Fibroblast of lung (primary cell): ENCODE data around the gene P3R3URF. TPM values are rescaled to one million over a fixed set of nuclear protein-coding genes. Genes with fewer than 3 reads are reported as not detected.

Experiments
- DNase-seq, 2 donors: peaks; one replicate each; pipeline versions ENCODE4 v3.0.0 to v3.0.0-alpha.2; 2010; ENCODE audit warnings: low read depth in 2 of 2
- H2AFZ ChIP-seq: 2 replicates; pipeline ENCODE4 v1.5.1; 2012; ENCODE audit warnings: low read length, control low read depth, inconsistent platforms
- H3K27ac ChIP-seq: 2 replicates; pipeline ENCODE4 v1.5.1; 2011; ENCODE audit warnings: low read length, control low read depth; ENCODE audit not compliant: insufficient read depth
- H3K27me3 ChIP-seq: 2 replicates; pipeline ENCODE4 v1.5.1; 2011; ENCODE audit warnings: mild to moderate bottlenecking, low read length; ENCODE audit not compliant: control insufficient read depth, insufficient read depth
- H3K36me3 ChIP-seq: 2 replicates; pipeline ENCODE4 v1.5.1; 2011; ENCODE audit warnings: low read length; ENCODE audit not compliant: control insufficient read depth, insufficient read depth
- H3K4me1 ChIP-seq: 2 replicates; pipeline ENCODE4 v1.5.1; 2011; ENCODE audit warnings: low read length; ENCODE audit not compliant: control insufficient read depth, insufficient read depth; ENCODE audit errors: extremely low read depth
- H3K4me2 ChIP-seq: 2 replicates; pipeline ENCODE4 v1.5.1; 2011; ENCODE audit warnings: low read length, control low read depth; ENCODE audit not compliant: insufficient read depth; ENCODE audit errors: extremely low read depth
- H3K4me3 ChIP-seq, 4 experiments: fragments of 200-600 bp in 1 of 4; sonication (generic) in 1 of 4; replicated peaks in 1 of 4; 2 replicates each; pipeline ENCODE4 v1.5.1; 2011 to 2016; ENCODE audit warnings: low read length in 4 of 4, low read depth in 3 of 4, mild to moderate bottlenecking in 3 of 4, control low read depth in 2 of 4, inconsistent platforms in 1 of 4, mixed read lengths in 1 of 4; ENCODE audit not compliant: insufficient read depth in 1 of 4; ENCODE audit errors: control extremely low read depth in 1 of 4
- H3K79me2 ChIP-seq: 2 replicates; pipeline ENCODE4 v1.5.1; 2012; ENCODE audit warnings: mild to moderate bottlenecking, low read length, inconsistent platforms; ENCODE audit not compliant: control insufficient read depth, insufficient read depth
- H3K9ac ChIP-seq: 2 replicates; pipeline ENCODE4 v1.5.1; 2011; ENCODE audit warnings: mild to moderate bottlenecking, low read length, control low read depth; ENCODE audit not compliant: insufficient read depth
- H3K9me3 ChIP-seq: 2 replicates; pipeline ENCODE4 v1.5.1; 2012; ENCODE audit warnings: low read depth, low read length; ENCODE audit not compliant: control insufficient read depth, insufficient read depth
- H4K20me1 ChIP-seq: 2 replicates; pipeline ENCODE4 v1.5.1; 2011; ENCODE audit warnings: low read length; ENCODE audit not compliant: control insufficient read depth, insufficient read depth; ENCODE audit errors: extremely low read depth
- CTCF ChIP-seq, 2 donors: IDR thresholded peaks in 1 of 2; conservative IDR thresholded peaks in 1 of 2; 1 replicate in 1 of 2; 2 replicates in 1 of 2; pipeline ENCODE4 v1.5.1; 2011 to 2012; ENCODE audit warnings: low read length in 2 of 2, control low read depth in 1 of 2, inconsistent platforms in 1 of 2, low read depth in 1 of 2, mild to moderate bottlenecking in 1 of 2
- EZH2 ChIP-seq: IDR thresholded peaks from 2 replicates; pipeline ENCODE4 v1.5.1; 2012; ENCODE audit warnings: low read length, control low read depth, mild to moderate bottlenecking; ENCODE audit errors: missing control alignments
- polyA plus RNA-seq, 2 donors: library from polyadenylated mRNA; depleted of rRNA in 1 of 2; stranded (reverse) in 1 of 2; unstranded in 1 of 2; fragments of >200 nt; gene quantifications; 2 replicates each; pipeline ENCODE4 v1.2.1, GENCODE V29; 2011 to 2012; ENCODE audit warnings: missing spikeins in 1 of 2
- total RNA-seq: library from RNA; depleted of rRNA; stranded (reverse); fragments of >200 nt; gene quantifications from 2 replicates; pipeline ENCODE4 v1.2.1, GENCODE V29; 2014

The P3R3URF gene
- total and polyA plus RNA-seq, 2 donors (not counting 1 experiment from before 2014, with no cell fraction given): not detected

- peaks cover 10% of the 10 kb centered on the region for H3K36me3 ChIP-seq
- no peaks in the 10 kb centered on the region for H3K27me3 ChIP-seq
- peak overlapping the region in 3 of 4 experiments; percentile 11 to 91 (median 16) for H3K4me3 ChIP-seq
- peak overlapping the region; percentile 29 for H3K4me2 ChIP-seq
- no peak overlapping the region for H2AFZ ChIP-seq
- no peaks in the 10 kb centered on the region for H4K20me1 ChIP-seq
- no peak overlapping the region for H3K27ac ChIP-seq
- no peak for TF ChIP-seq CTCF (conservative IDR thresholded peaks at IDR 0.05 in 1 of 2, IDR thresholded peaks at IDR 0.05 in 1 of 2; ENCODE audit: low read depth in 1 of 2, low read length in 2 of 2)
- TF ChIP-seq EZH2: no peak
- no peaks in the 10 kb centered on the region for H3K9me3 ChIP-seq
- no peak for DNase-seq
- peaks cover 2% of the 10 kb centered on the region for H3K79me2 ChIP-seq
- H3K9ac ChIP-seq: no peak overlapping the region
- peaks cover 2% of the 10 kb centered on the region for H3K4me1 ChIP-seq
These were observed 23.0 kb upstream of the P3R3URF start for GRCh38 chr1:46199233-46199749.

GRCh38 chr1:46197964-46198811 lies 21.9 kb upstream of the P3R3URF start, which contains the start of gene POMGNT1:
POMGNT1 (minus strand) TSS chr1:46198434; CDS start chr1:46197821, 613 bp downstream.
- Histone ChIP-seq H3K4me1 (peaks cover 2% of the 10 kb centered on the region), H3K27me3 (no peaks in the 10 kb centered on the region), H3K79me2 (peaks cover 2% of the 10 kb centered on the region), H3K4me3 (peak within 1 kb of the TSS; percentile 80 to 91 (median 90)), H3K9ac (peak within 1 kb of the TSS; percentile 81), H3K4me2 (peak within 1 kb of the TSS; percentile 95), H3K9me3 (no peaks in the 10 kb centered on the region), H3K36me3 (peaks cover 12% of the 10 kb centered on the region), H2AFZ (peak within 1 kb of the TSS; percentile 98), H4K20me1 (no peaks in the 10 kb centered on the region), H3K27ac (peak within 1 kb of the TSS; percentile 48)
- TF ChIP-seq CTCF (conservative IDR thresholded peaks at IDR 0.05 in 1 of 2, IDR thresholded peaks at IDR 0.05 in 1 of 2; ENCODE audit: low read depth in 1 of 2, low read length in 2 of 2) (peak in 1 of 2 donors; percentile 18), EZH2 (no peak)
- peak; percentile 46 to 58 for DNase-seq

DNA sequence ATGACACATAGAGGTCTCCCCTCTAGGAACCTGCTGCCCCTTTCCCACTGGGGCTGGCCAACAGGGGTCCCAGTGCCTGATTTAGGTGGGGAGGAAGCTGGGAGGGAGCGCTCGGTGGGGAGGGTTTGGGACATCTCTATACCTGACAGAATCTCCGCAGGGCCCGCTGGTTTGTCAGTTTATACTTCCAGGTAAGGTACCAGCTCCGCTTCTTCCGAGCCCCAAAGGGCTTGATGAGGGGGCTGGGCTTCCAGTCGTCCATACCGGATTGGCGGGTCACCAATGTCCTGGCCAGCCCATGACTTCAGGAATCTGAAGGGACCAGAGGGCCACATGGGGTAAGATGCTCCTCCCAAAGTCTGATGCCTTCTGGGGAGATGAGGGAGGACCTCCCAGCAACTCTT lies 21.3 kb upstream of the P3R3URF start:
- Histone ChIP-seq H3K27ac (peak overlapping the region; percentile 48), H3K36me3 (peaks cover 15% of the 10 kb centered on the region), H3K9me3 (no peaks in the 10 kb centered on the region), H3K9ac (peak overlapping the region; percentile 81), H2AFZ (peak overlapping the region; percentile 56), H3K27me3 (no peaks in the 10 kb centered on the region), H3K4me1 (peaks cover 2% of the 10 kb centered on the region), H4K20me1 (no peaks in the 10 kb centered on the region), H3K4me3 (peak overlapping the region; percentile 60 to 91 (median 74)), H3K79me2 (peaks cover 2% of the 10 kb centered on the region), H3K4me2 (peak overlapping the region; percentile 71)
- TF ChIP-seq CTCF (conservative IDR thresholded peaks at IDR 0.05 in 1 of 2, IDR thresholded peaks at IDR 0.05 in 1 of 2; ENCODE audit: low read depth in 1 of 2, low read length in 2 of 2): no peak
- TF ChIP-seq EZH2: no peak
- no peak for DNase-seq
